ACC112 (cell line): ENCODE data around the gene PARD3B.

Source experiments
- H2AFZ ChIP-seq: fragments of 200-600 bp; sonication (generic); one replicate; pipeline ENCODE4 v1.6.0; 2017; ENCODE audit warnings: antibody characterized with exemption, low read length; ENCODE audit not compliant: unreplicated experiment
- H3K27ac ChIP-seq: fragments of 200-600 bp; sonication (generic); 2 replicates; pipeline ENCODE4 v1.5.1; 2014; ENCODE audit warnings: low read depth, mild to moderate bottlenecking, antibody characterized with exemption, low read length, moderate library complexity
- H3K27me3 ChIP-seq: fragments of 200-600 bp; sonication (generic); 2 replicates; pipeline ENCODE4 v1.6.1; 2014; ENCODE audit warnings: mild to moderate bottlenecking, antibody characterized with exemption, low read length, moderate library complexity, mixed read lengths; ENCODE audit not compliant: insufficient read depth
- H3K36me3 ChIP-seq: fragments of 200-600 bp; sonication (generic); 2 replicates; pipeline ENCODE4 v1.6.1; 2016; ENCODE audit warnings: mild to moderate bottlenecking, antibody characterized with exemption, low read length, moderate library complexity, mixed read lengths; ENCODE audit not compliant: insufficient read depth
- H3K4me1 ChIP-seq: fragments of 200-600 bp; sonication (generic); one replicate; pipeline ENCODE4 v1.6.1; 2016; ENCODE audit warnings: low read length, mixed read lengths; ENCODE audit not compliant: insufficient read depth, unreplicated experiment, control insufficient read depth
- H3K4me3 ChIP-seq: fragments of 200-600 bp; sonication (generic); 2 replicates; pipeline ENCODE4 v1.5.1; 2014; ENCODE audit warnings: mild to moderate bottlenecking, low read depth, low read length
- H3K79me2 ChIP-seq: fragments of 200-600 bp; sonication (generic); one replicate; pipeline ENCODE4 v1.6.0; 2016; ENCODE audit warnings: low read length; ENCODE audit not compliant: control insufficient read depth, unreplicated experiment, insufficient read depth

PARD3B gene

GRCh38 chr2:205060269-205060668 lies 515.0 kb downstream of the PARD3B start:
- no peaks in the 10 kb centered on the region for H3K27me3 ChIP-seq
- no peak overlapping the region for H2AFZ ChIP-seq
- no peak overlapping the region for H3K4me3 ChIP-seq
- no peak overlapping the region for H3K27ac ChIP-seq
- no peaks in the 10 kb centered on the region for H3K79me2 ChIP-seq
- H3K4me1 ChIP-seq: peaks cover 6% of the 10 kb centered on the region
- H3K36me3 ChIP-seq: no peaks in the 10 kb centered on the region

GRCh38 chr2:205066081-205066480 lies 520.8 kb downstream of the PARD3B start:
- no peak overlapping the region for H3K27ac ChIP-seq
- H3K36me3 ChIP-seq: no peaks in the 10 kb centered on the region
- H2AFZ ChIP-seq: no peak overlapping the region
- no peaks in the 10 kb centered on the region for H3K27me3 ChIP-seq
- no peak overlapping the region for H3K4me3 ChIP-seq
- no peaks in the 10 kb centered on the region for H3K4me1 ChIP-seq
- no peaks in the 10 kb centered on the region for H3K79me2 ChIP-seq

GRCh38 chr2:205069928-205070327 lies 524.7 kb downstream of the PARD3B start:
- no peak overlapping the region for H3K27ac ChIP-seq
- H2AFZ ChIP-seq: no peak overlapping the region
- no peaks in the 10 kb centered on the region for H3K27me3 ChIP-seq
- H3K36me3 ChIP-seq: no peaks in the 10 kb centered on the region
- H3K4me1 ChIP-seq: no peaks in the 10 kb centered on the region
- H3K4me3 ChIP-seq: no peak overlapping the region
- H3K79me2 ChIP-seq: no peaks in the 10 kb centered on the region

- Histone ChIP-seq H3K27ac (no peak overlapping the region), H3K4me3 (no peak overlapping the region), H3K27me3 (no peaks in the 10 kb centered on the region), H3K4me1 (no peaks in the 10 kb centered on the region), H2AFZ (no peak overlapping the region), H3K36me3 (no peaks in the 10 kb centered on the region), H3K79me2 (no peaks in the 10 kb centered on the region)
Observed at GRCh38 chr2:205070889-205071288, 525.6 kb downstream of the PARD3B start.

- H2AFZ ChIP-seq: no peak overlapping the region
- H3K27me3 ChIP-seq: no peaks in the 10 kb centered on the region
- no peaks in the 10 kb centered on the region for H3K4me1 ChIP-seq
- no peaks in the 10 kb centered on the region for H3K36me3 ChIP-seq
- no peak overlapping the region for H3K27ac ChIP-seq
- no peak overlapping the region for H3K4me3 ChIP-seq
- no peaks in the 10 kb centered on the region for H3K79me2 ChIP-seq
Observed at GRCh38 chr2:205073433-205074020, 528.3 kb downstream of the PARD3B start.

GRCh38 chr2:205076405-205076804 lies 531.1 kb downstream of the PARD3B start:
- H3K27me3 ChIP-seq: no peaks in the 10 kb centered on the region
- H3K79me2 ChIP-seq: no peaks in the 10 kb centered on the region
- H3K27ac ChIP-seq: no peak overlapping the region
- no peak overlapping the region for H2AFZ ChIP-seq
- no peaks in the 10 kb centered on the region for H3K36me3 ChIP-seq
- H3K4me1 ChIP-seq: no peaks in the 10 kb centered on the region
- no peak overlapping the region for H3K4me3 ChIP-seq

GRCh38 chr2:205077159-205077558 lies 531.9 kb downstream of the PARD3B start:
- H2AFZ ChIP-seq: no peak overlapping the region
- no peak overlapping the region for H3K4me3 ChIP-seq
- no peaks in the 10 kb centered on the region for H3K36me3 ChIP-seq
- H3K79me2 ChIP-seq: no peaks in the 10 kb centered on the region
- no peaks in the 10 kb centered on the region for H3K4me1 ChIP-seq
- no peak overlapping the region for H3K27ac ChIP-seq
- H3K27me3 ChIP-seq: no peaks in the 10 kb centered on the region

- Histone ChIP-seq H2AFZ (no peak overlapping the region), H3K27me3 (no peaks in the 10 kb centered on the region), H3K27ac (no peak overlapping the region), H3K36me3 (no peaks in the 10 kb centered on the region), H3K4me1 (no peaks in the 10 kb centered on the region), H3K4me3 (no peak overlapping the region), H3K79me2 (no peaks in the 10 kb centered on the region)
Observed at GRCh38 chr2:205078762-205079161, 533.5 kb downstream of the PARD3B start.

GRCh38 chr2:205079173-205079572 lies 533.9 kb downstream of the PARD3B start:
- Histone ChIP-seq H2AFZ (no peak overlapping the region), H3K27ac (no peak overlapping the region), H3K36me3 (no peaks in the 10 kb centered on the region), H3K27me3 (no peaks in the 10 kb centered on the region), H3K4me3 (no peak overlapping the region), H3K79me2 (no peaks in the 10 kb centered on the region), H3K4me1 (no peaks in the 10 kb centered on the region)

GRCh38 chr2:205086662-205087061 lies 541.4 kb downstream of the PARD3B start:
- Histone ChIP-seq H2AFZ (no peak overlapping the region), H3K27ac (no peak overlapping the region), H3K4me3 (no peak overlapping the region), H3K79me2 (no peaks in the 10 kb centered on the region), H3K27me3 (no peaks in the 10 kb centered on the region), H3K36me3 (no peaks in the 10 kb centered on the region), H3K4me1 (no peaks in the 10 kb centered on the region)

- Histone ChIP-seq H2AFZ (no peak overlapping the region), H3K79me2 (no peaks in the 10 kb centered on the region), H3K27ac (no peak overlapping the region), H3K4me3 (no peak overlapping the region), H3K27me3 (no peaks in the 10 kb centered on the region), H3K36me3 (no peaks in the 10 kb centered on the region), H3K4me1 (no peaks in the 10 kb centered on the region)
Observed at GRCh38 chr2:205087862-205088261, 542.6 kb downstream of the PARD3B start.
